ENCODE data around the gene CHIT1. TPM values are rescaled to one million over a fixed set of nuclear protein-coding genes. Genes with fewer than 3 reads are reported as not detected.

The CHIT1 gene
- total and polyA plus RNA-seq, 2 of the 8 experiments (the other 6 are each of a cell fraction or from before 2014, with no cell fraction given), result not detected

DNA sequence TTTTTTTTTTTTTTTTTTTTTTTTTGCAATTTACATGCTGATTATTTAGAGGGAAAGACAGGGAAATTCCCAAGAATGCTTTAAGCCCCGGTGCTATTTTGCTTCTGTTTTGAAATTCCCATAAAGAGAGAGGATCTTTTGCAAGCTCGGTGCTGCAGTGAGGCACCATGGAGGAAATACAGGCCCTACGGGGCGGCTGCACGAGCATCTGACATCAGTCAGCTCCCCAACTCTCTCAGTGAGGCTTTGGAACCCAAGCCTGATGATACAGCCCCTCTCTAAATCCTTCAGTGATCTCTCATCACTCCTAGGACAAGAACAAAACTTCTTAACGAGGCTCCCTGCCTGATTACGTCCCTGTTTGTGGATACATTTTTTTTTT lies 42.2 kb downstream of the CHIT1 start:
- no peak overlapping the region for H3K4ac ChIP-seq (replicated peaks; ENCODE audit: insufficient read length, low read depth, low read length)
- no peak overlapping the region for H4K8ac ChIP-seq (ENCODE audit: extremely low read depth, insufficient read depth, low read length)
- no peak overlapping the region for H2AK5ac ChIP-seq (ENCODE audit: low read depth, low read length)
- WGBS, 2 experiments (ENCODE audit: extremely low coverage in 1 of 2, insufficient coverage in 1 of 2, insufficient read length in 1 of 2, insufficient replicate concordance in 2 of 2, low coverage in 1 of 2, low lambda C conversion rate in 2 of 2, missing lambda C conversion rate in 1 of 2), result 53% methylated on average over 7 of the region's 7 CpGs; no CpG with 5 or more reads in 1 of the 2 experiments
- H3K4me3 ChIP-seq (ENCODE audit: extremely low read depth in 1 of 4, insufficient read depth in 2 of 4, low read depth in 3 of 4, low read length in 4 of 4), result no peak overlapping the region
- H3K79me1 ChIP-seq (ENCODE audit: low read depth, low read length), result no peaks in the 10 kb centered on the region
- no peak for FAIRE-seq
- no peak overlapping the region for H3K27ac ChIP-seq (ENCODE audit: low read depth, low read length)
- H4K91ac ChIP-seq (replicated peaks; ENCODE audit: insufficient read length, low read length), result no peak overlapping the region
- peak overlapping the region; percentile 86 for H2AFZ ChIP-seq (ENCODE audit: low read length)
- H3K79me2 ChIP-seq (ENCODE audit: control insufficient read depth in 1 of 2, insufficient read depth in 2 of 2, low read length in 2 of 2), result no peaks in the 10 kb centered on the region
- no peak overlapping the region for H3K9ac ChIP-seq (replicated peaks in 1 of 4; ENCODE audit: extremely low read depth in 1 of 4, low read depth in 3 of 4, low read length in 3 of 4)
- no peaks in the 10 kb centered on the region for H4K20me1 ChIP-seq (replicated peaks in 1 of 2; ENCODE audit: control insufficient read depth in 1 of 2, insufficient read depth in 2 of 2, low read length in 2 of 2)
- H3K9me3 ChIP-seq (ENCODE audit: insufficient read depth in 2 of 2, low read depth in 1 of 2, low read length in 1 of 2), result no peaks in the 10 kb centered on the region
- H3K18ac ChIP-seq (ENCODE audit: extremely low read depth, low read length), result peak overlapping the region; percentile 15; the same call in 1 of the 2 replicates
- TF ChIP-seq SUZ12 (IDR thresholded peaks at IDR 0.05; ENCODE audit: low read length) (no peak), CEBPB (IDR thresholded peaks at IDR 0.05; ENCODE audit: low read depth, low read length) (no peak), CHD1 (IDR thresholded peaks at IDR 0.05; ENCODE audit: low read depth, low read length) (no peak), CBX8 (IDR thresholded peaks at IDR 0.05; ENCODE audit: borderline replicate concordance, low read depth, low read length) (no peak), NANOG (IDR thresholded peaks at IDR 0.05; ENCODE audit: insufficient read depth, low read depth, low read length, poor library complexity, severe bottlenecking) (no peak)
- peaks cover 6 to 17% (median 11%) of the 10 kb centered on the region in 4 experiments for H3K4me1 ChIP-seq (replicated peaks in 1 of 4; ENCODE audit: control insufficient read depth in 3 of 4, insufficient read depth in 4 of 4, low read length in 3 of 4)
- no peak overlapping the region for H2BK120ac ChIP-seq (replicated peaks; ENCODE audit: low read depth, low read length)
- no peak overlapping the region for H2BK12ac ChIP-seq (ENCODE audit: low read depth, low read length)
- DNase-seq (ENCODE audit: low read depth in 1 of 2, low spot score in 2 of 2), result no peak
- H3K23me2 ChIP-seq (ENCODE audit: low read depth, low read length), result no peaks in the 10 kb centered on the region
- H3K27me3 ChIP-seq (replicated peaks in 1 of 4; ENCODE audit: control insufficient read depth in 3 of 4, extremely low read depth in 1 of 4, insufficient read depth in 3 of 4, low read length in 3 of 4), result no peaks in the 10 kb centered on the region
- peak overlapping the region in 1 of 2 experiments; percentile 59; a peak in 2 of 4 replicates for H3K4me2 ChIP-seq (ENCODE audit: insufficient read depth in 1 of 2, low read depth in 2 of 2, low read length in 2 of 2)
- H3K56ac ChIP-seq (replicated peaks; ENCODE audit: insufficient read length, low read depth, low read length), result no peak overlapping the region
- no peak overlapping the region for H3K23ac ChIP-seq (ENCODE audit: insufficient read length)
- no peak overlapping the region for H2BK5ac ChIP-seq (ENCODE audit: low read depth, low read length)
- CTCF ChIA-PET (ENCODE audit: partially characterized antibody), result interaction anchor here (0.6 to 5.7 kb wide), 13 partner anchors 19 to 300 kb away, joined by 3 to 33 read pairs (median 5); partner anchors contain the start of gene ADORA1
- H2BK15ac ChIP-seq (ENCODE audit: low read length), result no peak overlapping the region
- POLR2A ChIA-PET (ENCODE audit: partially characterized antibody), result interaction anchor here (1.2 kb wide), 1 partner anchor 180 kb away, joined by 3 read pairs; the partner anchor contains the start of gene TMEM183A
- 0 out of 2 replicates have a peak overlapping the region, but pooled peaks have one; percentile 36 for H2BK20ac ChIP-seq (ENCODE audit: low read length)
- no peak overlapping the region for H4K5ac ChIP-seq (ENCODE audit: insufficient read length, low read depth, low read length)
- H3K36me3 ChIP-seq (ENCODE audit: control insufficient read depth in 2 of 4, insufficient read depth in 4 of 4, low read length in 3 of 4), result no peaks in the 10 kb centered on the region
- no peak overlapping the region for H3K14ac ChIP-seq (ENCODE audit: insufficient read length)

All from H1 (cell line).